Glutamatergic neuron (in vitro differentiated cells): Measurements from ENCODE around the gene ACTA2. TPM values are rescaled to one million over a fixed set of nuclear protein-coding genes. Genes with fewer than 3 reads are reported as not detected.

Source experiments
- DNase-seq: peaks from one replicate; pipeline ENCODE4 v3.0.0; 2022
- H3K27ac Mint-ChIP-seq: one replicate; pipeline ENCODE4 v1.8.0; 2020; ENCODE audit warnings: mild to moderate bottlenecking, mixed read lengths, inconsistent platforms; ENCODE audit not compliant: unreplicated experiment
- H3K27me3 Mint-ChIP-seq: one replicate; pipeline ENCODE4 v1.8.0; 2020; ENCODE audit warnings: mild to moderate bottlenecking, moderate library complexity, mixed read lengths, inconsistent platforms; ENCODE audit not compliant: unreplicated experiment
- H3K36me3 Mint-ChIP-seq: one replicate; pipeline ENCODE4 v1.8.0; 2020; ENCODE audit warnings: mild to moderate bottlenecking, mixed read lengths, inconsistent platforms; ENCODE audit not compliant: unreplicated experiment
- H3K4me1 Mint-ChIP-seq: one replicate; pipeline ENCODE4 v1.8.0; 2020; ENCODE audit warnings: mild to moderate bottlenecking, low read depth, mixed read lengths, inconsistent platforms; ENCODE audit not compliant: unreplicated experiment
- H3K4me3 Mint-ChIP-seq: one replicate; pipeline ENCODE4 v1.8.0; 2020; ENCODE audit warnings: mild to moderate bottlenecking, mixed read lengths, inconsistent platforms; ENCODE audit not compliant: unreplicated experiment
- H3K9me3 Mint-ChIP-seq: one replicate; pipeline ENCODE4 v1.8.0; 2020; ENCODE audit warnings: mild to moderate bottlenecking, moderate library complexity, mixed read lengths, inconsistent platforms; ENCODE audit not compliant: unreplicated experiment
- CTCF ChIP-seq: fragments of 200-600 bp; sonication (generic); IDR thresholded peaks from one replicate; pipeline ENCODE4 v1.5.0; 2021; ENCODE audit not compliant: partially characterized antibody, unreplicated experiment
- total RNA-seq: library from RNA; stranded (reverse); fragmentation: NEBNext Ultra II Directional; extraction: Animal tissue kit (Norgen Biotek cat#: 25700); gene quantifications from one replicate; pipeline ENCODE4 v1.2.1, GENCODE V29; 2021; ENCODE audit not compliant: unreplicated experiment

Gene ACTA2
- total RNA-seq, 1 donor from 2014 or later: 4.3 TPM

- Mint-ChIP-seq H3K27ac (no peak overlapping the region), H3K4me1 (peaks cover 11% of the 10 kb centered on the region), H3K36me3 (no peaks in the 10 kb centered on the region), H3K9me3 (no peaks in the 10 kb centered on the region), H3K4me3 (no peak overlapping the region), H3K27me3 (no peaks in the 10 kb centered on the region)
- no peak for DNase-seq
- no peak for TF ChIP-seq CTCF
Measured at GRCh38 chr10:88949051-88949450, 3.5 kb downstream of the ACTA2 start.

GRCh38 chr10:88946965-88947590, 5.5 kb downstream of the ACTA2 start:
- Mint-ChIP-seq H3K27me3 (no peaks in the 10 kb centered on the region), H3K27ac (no peak overlapping the region), H3K4me3 (no peak overlapping the region), H3K4me1 (peaks cover 10% of the 10 kb centered on the region), H3K36me3 (no peaks in the 10 kb centered on the region), H3K9me3 (no peaks in the 10 kb centered on the region)
- no peak for DNase-seq
- no peak for TF ChIP-seq CTCF

- no peak overlapping the region for H3K27ac Mint-ChIP-seq
- peaks cover 4% of the 10 kb centered on the region for H3K4me1 Mint-ChIP-seq
- no peak for DNase-seq
- no peaks in the 10 kb centered on the region for H3K36me3 Mint-ChIP-seq
- H3K4me3 Mint-ChIP-seq: no peak overlapping the region
- no peak for TF ChIP-seq CTCF
- H3K9me3 Mint-ChIP-seq: no peaks in the 10 kb centered on the region
- no peaks in the 10 kb centered on the region for H3K27me3 Mint-ChIP-seq
Measured at GRCh38 chr10:88946200-88946599, 6.4 kb downstream of the ACTA2 start.

- Mint-ChIP-seq H3K4me1 (no peaks in the 10 kb centered on the region), H3K9me3 (no peaks in the 10 kb centered on the region), H3K36me3 (no peaks in the 10 kb centered on the region)
Measured at GRCh38 chr10:88944813-88945212, 7.8 kb downstream of the ACTA2 start.

More at GRCh38 chr10:88944813-88945212, 7.8 kb downstream of the ACTA2 start:
- Mint-ChIP-seq H3K27me3 (no peaks in the 10 kb centered on the region), H3K4me3 (no peak overlapping the region), H3K27ac (no peak overlapping the region)
- TF ChIP-seq CTCF: no peak
- no peak for DNase-seq
